Measurements from ENCODE around the gene DMRT3.

DNA sequence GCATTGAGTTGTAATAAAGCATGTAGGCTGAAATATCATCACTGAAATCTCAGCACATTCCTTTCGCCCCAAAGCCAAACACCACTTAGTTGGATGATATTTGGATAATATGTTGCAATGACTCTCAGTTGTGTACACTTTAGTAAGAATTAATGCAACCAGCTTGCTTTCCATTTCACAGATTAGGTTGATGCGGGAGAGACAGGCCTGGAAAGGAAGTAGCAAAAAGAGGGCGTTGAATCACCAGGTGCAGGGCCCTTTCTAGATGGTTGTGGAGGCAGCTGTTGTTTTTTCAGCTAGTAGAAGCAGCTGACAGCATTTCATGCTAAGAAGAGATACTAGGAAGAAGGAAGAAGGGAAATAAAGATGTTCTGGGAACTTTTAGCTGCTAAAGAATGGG lies 30.9 kb downstream of the DMRT3 start:
- TF ChIP-seq, protein P1, sequence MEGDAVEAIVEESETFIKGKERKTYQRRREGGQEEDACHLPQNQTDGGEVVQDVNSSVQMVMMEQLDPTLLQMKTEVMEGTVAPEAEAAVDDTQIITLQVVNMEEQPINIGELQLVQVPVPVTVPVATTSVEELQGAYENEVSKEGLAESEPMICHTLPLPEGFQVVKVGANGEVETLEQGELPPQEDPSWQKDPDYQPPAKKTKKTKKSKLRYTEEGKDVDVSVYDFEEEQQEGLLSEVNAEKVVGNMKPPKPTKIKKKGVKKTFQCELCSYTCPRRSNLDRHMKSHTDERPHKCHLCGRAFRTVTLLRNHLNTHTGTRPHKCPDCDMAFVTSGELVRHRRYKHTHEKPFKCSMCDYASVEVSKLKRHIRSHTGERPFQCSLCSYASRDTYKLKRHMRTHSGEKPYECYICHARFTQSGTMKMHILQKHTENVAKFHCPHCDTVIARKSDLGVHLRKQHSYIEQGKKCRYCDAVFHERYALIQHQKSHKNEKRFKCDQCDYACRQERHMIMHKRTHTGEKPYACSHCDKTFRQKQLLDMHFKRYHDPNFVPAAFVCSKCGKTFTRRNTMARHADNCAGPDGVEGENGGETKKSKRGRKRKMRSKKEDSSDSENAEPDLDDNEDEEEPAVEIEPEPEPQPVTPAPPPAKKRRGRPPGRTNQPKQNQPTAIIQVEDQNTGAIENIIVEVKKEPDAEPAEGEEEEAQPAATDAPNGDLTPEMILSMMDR (IDR thresholded peaks at IDR 0.05): no peak
- TF ChIP-seq POLR2A (IDR thresholded peaks at IDR 0.05) (no peak), EP300 (IDR thresholded peaks at IDR 0.05) (no peak)
